CD4-positive, alpha-beta T cell treated with Interleukin-6 for 4 hours (primary cell): ENCODE results near the gene COPE.
"Not testable (repeated sequence)": the region's sequence is repeated elsewhere in the genome, so short reads cannot be mapped to it uniquely, and the experiment has no call there.

ENCODE experiments used
- DNase-seq: peaks from one replicate; pipeline ENCODE4 v3.0.0-alpha.2; 2020; ENCODE audit warnings: mixed read lengths

The COPE gene

DNA sequence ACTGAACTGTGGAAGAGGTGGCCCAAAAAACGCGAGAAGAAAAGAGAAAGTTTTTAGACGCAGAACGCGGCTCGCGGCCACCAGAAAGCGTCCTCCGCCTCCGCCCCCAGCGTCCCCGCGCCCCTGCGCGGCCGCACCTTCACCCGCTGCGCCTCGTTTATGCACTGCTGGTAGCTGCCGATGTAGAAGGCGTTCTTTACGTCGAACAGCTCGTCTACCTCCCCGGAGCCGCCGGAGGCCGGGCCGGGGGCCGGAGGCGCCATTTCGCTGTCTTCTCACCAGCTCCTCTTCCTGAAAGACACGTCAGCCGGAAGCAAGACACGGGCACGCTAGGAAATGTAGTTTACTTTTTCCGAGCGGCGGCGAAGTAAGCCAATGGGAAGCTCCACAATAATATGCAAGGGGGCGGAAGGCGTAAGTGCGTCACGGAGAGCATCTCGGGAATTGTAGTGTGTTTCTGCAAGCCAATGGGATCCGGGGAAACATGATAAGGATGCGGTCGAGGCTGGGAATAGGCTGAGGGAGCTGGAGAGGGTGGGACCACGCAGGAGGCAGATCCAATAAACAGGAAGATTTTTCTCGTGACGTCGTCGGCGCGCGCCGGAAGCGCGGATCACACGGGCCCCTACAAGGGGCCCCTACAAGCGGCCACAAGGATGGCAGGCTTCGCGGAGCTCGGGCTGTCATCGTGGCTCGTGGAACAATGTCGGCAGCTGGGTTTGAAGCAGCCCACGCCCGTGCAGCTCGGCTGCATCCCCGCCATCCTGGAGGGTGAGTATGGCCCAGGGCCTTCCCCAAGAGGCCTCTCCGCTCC lies at the start of gene COPE, which contains the start of gene DDX49:
Gene COPE (minus strand): TSS at position 302 of the 814 bp plus-strand sequence. CDS start 39 bp downstream, at position 263.
Gene DDX49 (plus strand): TSS at position 630 of the 814 bp plus-strand sequence. CDS start 27 bp downstream, at position 657.
- peak; percentile 98 for DNase-seq

DNA sequence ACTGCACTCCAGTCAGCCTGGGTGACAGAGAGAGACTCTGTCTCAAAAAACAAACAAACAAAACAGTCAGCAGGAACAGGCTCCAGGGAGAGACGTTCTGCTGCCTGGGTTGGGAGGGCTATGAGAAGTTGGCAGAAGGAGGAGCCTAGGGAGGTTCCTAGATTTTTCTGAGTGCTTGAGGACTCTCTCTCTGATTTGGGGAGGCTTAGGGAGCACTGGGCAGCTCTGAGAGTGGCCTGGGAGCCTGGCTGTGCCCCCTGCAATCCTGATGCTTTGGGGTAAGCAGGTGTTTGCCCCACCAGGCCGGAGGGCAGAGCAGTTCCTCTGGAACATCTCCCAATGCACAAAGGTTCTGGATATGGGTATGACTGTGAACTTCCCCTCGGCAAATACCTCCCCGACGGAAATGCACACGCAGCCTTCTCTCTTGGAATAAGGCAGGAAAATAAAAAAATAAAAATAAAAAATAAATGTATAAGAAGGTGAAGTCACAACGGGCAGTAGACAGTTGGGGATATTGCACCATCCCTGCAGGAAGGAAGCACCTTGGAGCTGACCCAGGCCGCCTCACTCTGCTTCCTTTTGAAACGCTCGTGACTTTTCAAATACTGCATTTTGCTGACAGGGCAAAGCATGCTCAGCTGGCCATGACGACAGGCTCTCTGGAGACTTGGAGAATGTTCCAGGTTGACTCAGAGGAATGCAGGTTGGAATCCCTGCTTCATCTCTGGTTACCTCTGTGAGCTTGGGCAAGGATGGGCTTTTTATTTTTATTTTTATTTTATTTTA lies 48.4 kb upstream of the COPE start:
- DNase-seq = no peak

DNA sequence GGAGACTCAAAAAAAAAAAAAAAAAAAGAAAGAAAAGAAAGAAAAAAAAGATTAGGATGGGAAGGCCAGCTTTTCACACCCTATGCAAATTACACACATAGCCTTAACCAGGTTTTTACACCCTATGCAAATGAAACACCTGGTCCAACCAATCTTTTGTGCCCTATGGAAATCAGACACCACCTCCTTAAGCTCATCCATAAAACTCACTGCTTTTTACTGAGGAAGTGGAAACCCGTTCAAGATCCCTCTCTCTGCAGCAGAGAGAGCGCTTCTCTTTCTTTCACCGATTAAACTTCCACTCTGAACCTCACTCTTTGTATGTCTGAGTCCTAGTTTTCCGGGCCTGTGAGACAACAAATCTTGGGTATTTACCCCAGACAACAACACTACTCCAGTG lies 47.1 kb upstream of the COPE start:
- no peak for DNase-seq

DNA sequence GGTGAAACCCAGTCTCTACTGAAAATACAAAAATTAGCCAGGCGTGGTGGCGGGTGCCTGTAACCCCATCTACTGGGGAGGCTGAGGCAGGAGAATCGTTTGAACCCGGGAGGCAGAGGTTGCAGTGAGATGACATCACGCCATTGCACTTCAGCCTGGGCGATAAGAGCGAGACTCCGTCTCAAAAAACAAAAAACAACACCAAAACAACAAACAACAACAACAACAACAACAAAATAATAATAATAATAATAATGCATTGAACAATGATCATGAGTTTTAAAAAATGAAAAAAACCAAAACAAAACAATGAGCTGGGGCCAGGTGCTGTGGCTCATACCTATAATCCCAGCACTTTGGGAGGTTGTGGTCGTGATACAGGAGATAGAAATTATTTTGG lies 44.9 kb upstream of the COPE start:
- no peak for DNase-seq

DNA sequence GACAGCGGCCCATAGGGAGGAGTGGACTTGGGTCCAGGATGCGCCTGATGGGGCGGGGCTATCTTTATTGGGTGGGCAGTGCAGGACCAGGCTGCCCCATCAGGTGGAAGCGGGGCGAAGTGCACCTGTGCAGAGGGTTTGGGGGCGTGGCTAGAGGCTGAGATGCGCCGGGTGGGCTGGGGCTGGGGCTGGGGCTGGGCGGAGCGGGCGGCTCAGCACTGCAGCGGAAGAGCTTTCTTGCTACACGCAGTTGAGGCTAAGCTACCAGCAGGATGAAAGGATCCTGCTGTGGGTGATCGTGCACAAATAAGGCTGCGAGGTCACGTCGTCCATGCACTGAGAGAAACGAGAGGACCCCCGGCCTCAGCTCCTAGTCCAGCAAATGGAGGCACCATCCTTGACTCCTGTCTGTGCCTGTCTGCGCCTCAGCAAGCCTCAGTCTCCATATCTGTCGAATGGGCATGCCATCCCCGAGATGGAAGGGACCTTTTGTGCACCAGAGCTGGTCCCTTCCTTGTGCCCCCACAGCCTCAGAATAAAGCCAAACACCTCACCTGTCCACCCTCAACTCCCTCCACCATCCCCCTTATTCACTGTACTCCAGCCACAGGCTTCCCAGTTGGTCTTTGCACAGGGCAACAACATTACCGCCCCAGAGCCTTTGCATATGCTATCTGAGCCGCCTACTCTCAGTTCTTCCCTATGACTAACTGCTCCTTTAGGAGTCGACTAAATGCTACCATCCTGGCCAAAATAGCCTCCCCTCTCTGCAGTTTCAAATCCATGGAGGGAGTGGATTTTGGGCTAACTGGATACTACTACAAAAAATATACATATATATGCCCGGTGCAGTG lies 42.8 kb upstream of the COPE start:
- DNase-seq = peak; percentile 33

DNA sequence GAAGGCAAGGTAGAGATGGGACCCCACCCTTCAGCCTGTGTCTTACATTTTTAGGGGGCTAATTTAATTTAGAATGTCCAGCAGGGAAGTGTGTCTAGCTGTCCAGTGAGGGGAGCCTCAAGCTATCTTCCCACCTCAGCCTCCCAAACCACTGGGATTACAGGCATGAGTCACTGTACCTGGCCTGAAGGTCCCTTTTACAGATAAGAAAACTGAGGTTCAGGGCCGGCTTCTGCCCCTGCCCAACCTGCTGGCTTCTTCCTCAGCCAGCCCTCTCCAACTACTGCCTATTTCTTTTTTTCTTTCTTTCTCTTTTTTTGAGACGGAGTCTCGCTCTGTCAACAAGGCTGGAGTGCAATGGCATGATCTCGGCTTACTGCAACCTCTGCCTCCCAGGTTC lies 41.2 kb upstream of the COPE start:
- no peak for DNase-seq

DNA sequence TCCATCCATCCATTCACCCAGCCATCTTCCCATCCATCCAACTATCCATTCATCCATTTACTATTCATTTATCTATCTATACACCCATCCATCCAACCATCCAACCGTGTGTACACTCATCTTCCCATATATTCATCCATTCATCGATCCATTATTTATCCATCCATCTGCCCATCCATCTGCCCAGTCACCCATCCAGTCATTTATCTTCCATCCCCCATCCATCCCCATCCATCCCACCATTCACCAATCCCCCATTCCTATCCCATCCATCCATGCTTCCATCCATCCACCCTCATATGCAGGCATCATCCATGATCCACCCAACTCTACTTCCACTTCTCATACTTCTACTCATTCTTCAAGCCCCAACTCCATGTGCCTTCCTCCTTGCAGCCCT lies 35.9 kb upstream of the COPE start:
- DNase-seq = no peak

DNA sequence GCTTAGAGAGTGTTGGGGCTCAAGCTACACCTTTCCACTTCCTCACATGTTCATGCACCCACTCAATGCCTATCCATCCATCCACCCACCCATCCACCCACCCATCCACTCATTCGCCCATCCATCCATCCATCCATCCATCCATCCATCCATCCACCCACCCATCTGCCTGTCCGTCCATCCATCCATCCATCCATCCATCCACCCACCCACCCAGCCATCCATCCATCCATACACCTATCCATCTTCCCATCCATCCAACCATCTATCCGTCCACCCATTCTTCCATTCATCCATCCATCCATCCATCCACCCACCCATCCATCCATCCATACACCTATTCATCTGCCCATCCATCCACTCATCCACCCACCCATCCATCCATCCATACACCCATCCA lies 34.9 kb upstream of the COPE start:
- no peak for DNase-seq

DNA sequence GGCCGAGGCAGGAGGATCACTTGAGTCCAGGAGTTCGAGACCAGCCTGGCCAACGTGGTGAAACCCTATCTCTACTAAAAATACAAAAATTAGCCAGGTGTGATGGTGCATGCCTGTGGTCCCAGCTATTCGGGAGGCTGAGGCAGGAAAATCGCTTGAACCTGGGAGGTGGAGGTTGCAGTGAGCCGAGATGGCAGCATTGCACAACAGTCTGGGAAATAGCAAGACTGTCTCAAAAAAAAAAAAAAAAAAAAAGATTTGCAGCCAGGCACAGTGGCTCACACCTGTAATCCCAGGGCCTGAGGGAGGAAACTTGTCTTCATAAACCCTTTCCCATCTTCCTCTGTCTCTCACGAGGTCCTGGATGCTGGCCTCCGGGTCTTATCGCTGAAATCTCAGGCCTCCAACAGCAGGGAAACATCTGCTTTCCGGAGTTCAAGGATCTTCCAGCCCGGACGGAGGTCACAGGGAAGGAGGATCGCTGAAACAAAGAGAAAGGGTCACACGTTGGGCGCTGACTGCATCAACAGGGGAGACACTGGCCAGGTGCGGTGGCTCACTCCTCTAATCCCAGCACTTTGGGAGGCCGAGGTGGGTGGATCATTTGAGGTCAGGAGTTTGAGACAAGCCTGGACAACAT lies 33.3 kb upstream of the COPE start:
- DNase-seq = not testable (repeated sequence)

DNA sequence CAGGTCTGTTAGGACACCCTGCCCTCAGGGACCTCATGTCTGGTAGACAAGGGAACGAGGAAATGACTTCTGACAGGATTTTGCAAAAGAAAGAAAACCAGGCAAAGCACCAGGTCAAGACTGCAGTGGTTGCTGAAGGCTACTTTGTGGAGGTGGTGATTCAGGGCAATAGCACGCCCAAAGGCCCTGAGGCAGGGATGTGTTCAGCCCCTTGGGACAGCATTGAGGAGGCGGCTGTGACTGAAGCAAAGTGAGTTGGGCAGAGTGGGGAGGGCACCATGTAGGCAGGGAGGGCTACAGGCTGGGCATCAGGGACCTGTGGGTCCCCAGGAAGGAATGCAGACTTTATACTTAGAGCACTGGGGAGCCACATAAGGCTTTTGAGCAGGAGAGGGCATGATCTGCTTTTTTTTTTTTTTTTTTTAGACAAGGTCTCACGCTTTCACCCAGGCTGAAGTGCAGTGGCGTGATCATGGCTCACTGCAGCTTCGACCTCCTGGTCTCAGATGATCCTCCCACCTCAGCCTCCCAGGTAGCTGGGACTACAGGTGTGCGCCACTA lies 32.6 kb upstream of the COPE start:
- no peak for DNase-seq

DNA sequence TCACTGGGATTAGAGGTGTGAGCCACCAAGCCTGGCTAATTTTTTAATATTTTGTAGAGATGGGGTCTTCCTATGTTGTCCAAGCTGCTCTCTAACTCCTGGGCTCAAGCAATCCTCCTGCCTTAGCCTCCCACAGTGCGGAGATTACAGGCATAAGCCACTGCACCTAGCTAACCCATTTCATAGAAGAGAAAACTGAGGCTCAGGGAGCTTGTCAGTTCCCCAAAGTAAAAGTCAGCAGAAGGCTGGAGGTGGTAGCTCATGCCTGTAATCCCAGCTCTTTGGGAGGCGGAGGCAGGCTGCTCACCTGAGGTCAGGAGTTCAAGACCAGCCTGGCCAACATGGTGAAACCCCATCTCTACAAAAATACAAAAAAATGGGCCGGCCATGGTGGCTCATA lies 30.7 kb upstream of the COPE start:
- DNase-seq = no peak

DNA sequence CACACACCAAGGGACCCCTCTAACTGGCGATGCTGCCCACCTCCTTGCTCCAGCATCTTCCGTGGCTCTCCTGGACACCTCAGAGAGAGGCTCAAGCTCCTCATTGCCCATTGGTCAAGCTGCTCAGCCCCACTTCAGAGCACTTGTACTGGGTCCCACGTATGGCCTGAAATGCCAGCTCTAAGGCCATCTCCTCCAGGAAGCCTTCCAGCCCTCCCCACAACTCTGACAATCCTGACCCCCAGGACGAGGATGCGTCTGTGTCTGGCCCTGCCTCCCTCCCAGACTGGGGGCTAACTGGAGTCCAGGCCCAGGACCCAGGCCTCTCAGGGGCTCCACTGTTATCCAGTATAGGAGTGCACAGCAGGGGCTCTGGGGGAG lies 29.8 kb upstream of the COPE start:
- no peak for DNase-seq

DNA sequence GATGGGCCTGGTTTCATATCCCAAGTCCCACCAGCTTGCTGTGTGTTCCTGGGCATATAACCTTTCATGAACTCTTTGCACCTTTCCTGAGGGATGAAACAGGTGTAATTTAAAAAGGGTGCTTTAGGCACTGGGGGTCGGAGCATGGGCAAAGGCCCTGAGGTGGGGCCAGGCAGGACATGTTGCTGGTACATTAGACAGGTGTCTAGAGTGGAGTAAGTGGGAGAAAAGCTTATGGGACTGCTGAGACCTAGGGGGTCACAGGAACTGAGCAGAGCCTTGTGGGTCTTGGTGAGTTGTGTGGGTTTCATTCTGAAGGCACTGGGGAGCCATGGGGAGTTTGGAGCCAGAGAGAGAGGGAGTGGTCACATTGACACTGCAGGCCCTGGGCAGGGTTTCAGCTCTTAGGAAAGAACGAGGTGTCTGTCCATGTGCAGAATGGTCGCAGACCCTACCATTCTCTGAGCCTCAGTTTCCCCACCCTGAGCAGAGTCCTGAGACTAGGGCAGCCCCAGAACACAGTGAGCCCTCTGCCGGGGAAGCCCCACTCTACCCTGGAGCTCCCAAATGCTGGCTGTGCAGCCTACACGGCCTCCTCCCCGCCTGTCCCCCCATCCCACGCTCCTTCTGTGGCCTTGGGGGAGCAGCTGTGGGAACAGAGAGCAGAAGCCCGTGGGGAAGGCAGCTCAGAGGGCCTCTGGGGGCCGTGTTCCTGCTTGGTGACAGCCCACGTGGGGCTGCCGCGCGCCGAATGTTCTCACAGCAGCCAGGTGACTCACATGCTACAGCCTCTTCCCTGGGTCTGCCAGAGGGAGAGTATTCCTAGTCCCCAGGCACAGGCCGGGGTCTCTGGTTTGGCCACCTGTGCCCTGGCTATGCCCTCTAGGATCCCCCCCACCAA lies 29.1 kb upstream of the COPE start:
- no peak for DNase-seq

DNA sequence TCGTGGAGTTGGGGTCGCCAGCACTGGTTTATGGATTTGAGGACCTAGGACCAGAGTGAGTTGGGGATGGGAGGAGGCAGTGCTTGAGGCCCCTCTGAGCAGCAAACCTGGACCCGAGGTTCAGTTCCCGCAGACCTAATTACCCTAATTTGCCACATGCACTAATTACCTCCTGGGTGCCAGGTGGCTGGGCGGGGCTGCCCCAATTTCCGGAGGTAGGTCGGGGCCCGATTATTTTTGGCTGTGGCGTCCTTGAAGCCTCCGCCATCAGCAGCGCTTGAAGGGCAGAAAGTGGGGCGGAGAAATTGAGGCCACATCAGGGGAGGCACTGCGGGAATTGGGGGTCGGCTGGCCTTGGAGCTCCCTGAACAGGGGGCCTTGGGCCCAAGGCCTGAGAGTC lies 27.7 kb upstream of the COPE start:
- DNase-seq = no peak

DNA sequence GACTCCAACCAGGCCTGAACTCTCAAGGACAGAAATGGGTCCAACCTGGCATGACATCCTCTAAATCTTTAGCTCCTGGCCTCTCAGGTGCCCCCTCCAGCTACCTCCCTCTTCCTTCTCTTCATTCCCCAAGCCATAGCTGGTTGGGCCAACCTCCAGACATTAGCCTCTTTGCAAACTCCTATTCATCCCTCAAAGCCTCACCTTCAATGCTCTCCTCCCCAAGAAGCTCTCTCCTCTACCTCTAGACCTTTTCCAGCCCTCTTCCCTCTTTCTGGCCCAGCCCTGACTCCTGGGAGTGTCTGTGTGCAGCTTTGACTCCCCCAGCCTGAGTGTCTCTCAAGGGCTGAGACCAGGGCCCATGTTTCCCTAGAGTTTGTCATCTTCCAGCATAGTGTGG lies 27.1 kb upstream of the COPE start:
- no peak for DNase-seq

DNA sequence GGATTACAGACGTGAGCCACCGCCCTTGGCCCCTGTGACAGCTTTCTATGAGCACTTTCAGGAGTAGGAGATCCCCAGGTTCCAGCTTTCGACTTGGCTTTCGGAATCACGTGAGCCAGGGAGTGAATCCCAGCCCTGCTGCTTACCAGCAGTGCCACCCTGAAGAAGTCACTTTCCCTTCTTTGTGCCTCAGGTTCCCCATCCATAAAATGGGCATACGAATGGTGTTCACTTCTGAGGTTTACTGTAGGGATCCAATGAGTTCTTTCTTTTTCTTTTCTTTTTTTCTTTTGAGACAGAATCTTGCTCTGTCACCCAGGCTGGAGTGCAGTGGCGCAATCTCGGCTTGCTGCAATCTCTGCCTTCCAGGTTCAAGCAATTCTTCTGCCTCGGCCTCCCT lies 26.1 kb upstream of the COPE start:
- DNase-seq = no peak

DNA sequence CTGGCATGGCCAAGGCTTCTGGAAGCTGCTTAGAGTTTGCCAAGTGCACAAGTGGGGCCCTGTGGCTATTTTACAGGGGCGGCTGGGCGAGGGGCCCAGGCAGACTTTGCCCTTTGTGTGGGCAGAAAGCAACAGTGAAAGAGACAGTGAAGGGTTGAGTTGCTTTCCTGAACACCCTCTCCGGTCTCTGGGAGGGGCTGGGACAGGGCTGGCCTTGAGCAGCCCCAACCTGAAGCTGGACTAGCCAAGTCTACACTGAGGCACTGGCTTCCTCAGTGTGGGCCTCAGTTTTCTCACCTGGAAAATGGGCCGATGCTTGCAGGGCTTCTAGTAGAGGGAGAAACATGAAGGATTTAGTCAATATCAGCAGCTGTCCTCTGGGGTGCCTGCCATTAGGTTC lies 24.3 kb upstream of the COPE start:
- no peak for DNase-seq

DNA sequence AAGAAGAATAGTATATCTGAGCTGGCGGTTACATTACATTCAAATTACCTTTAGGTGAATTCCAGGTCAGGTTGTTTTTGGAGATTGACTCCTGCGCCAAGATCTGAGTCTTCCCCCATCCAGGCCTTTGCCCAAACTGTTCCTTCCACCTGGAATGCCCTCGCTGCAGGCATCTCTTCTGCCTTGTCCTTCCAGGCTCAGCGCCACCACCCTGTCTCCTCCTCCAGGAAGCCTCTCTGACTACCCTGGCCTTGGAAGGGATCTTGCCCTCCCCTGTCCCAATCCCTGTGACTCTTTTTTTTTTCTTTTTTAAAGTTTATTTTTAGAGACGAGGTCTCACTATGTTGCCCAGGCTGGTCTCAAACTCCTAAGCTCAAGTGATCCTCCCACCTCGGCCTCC lies 23.5 kb upstream of the COPE start:
- DNase-seq = no peak

DNA sequence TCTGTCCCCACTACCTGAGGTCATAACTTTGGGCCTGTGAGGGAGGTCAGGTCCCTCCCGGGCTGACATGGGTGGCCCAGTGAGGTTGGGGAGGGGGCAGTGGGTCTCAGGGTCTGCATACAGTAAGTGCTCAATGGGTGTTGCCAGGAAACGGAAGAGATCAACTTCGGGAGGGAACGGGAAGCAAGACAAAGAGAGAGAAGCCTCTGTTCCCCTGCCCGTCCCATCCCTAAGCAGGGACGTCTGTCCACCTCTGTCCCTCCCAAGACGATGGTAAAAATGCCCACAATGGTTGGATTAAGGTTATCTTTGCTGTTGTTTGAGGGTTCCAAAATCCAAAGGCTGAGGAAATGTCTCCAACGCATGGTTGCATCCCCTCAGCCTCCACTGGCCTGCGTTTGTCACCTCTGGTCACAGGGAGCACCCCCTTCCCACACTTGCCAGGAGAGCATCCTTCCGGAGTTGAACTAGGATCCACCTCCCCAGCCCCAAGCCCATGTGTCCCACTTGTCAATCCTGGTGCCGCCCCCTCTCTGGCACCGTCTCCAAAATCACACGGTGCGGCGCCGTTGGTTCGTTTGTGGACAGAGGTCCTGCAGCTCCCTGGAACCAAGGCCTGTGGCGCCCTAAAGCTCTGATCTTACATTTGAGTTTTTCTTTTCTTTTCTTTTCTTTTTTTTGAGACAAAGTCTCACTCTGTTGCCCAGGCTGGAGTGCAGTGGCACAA lies 22.6 kb upstream of the COPE start:
- no peak for DNase-seq

DNA sequence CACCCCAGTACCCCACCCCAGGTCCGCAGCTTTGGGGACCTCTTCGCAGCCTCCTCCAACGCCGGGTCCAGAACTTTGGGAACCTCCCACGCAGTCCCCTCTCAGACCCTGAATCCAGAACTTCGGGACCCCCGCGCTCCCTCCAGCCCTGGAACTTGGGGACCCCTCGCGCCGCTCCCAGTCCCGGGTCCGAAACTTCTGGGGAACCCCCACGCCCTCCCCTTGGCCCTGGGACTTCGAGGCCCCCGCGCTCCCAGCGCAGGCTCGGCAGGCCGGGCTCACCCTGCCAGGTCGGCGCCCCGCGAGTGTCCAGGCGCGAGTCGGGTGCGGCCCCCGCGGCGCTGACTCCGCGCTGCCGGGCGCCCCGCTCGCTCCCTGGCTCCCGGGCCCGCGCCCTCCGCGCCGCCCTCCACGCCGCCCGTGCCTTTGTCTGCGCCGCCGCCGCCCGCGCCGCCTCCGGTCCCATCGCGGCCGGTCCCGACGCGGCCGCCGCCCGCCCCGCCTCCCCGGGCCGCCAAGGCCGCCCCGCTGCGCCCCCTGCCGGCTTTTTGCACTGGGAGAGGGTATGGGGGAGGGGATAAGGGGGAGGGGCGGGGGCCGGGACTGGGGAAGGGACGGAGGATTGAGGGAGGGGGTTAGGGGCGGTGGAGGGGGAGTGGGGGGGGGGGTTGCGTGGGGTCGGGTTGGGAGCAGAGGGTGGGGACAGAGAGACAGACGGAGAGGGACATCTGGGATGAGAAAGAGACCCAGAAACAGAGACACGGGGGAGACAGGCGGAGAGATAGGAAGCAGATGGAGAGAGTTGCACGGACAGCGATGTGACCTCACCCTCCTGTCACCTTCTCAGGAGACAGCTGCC lies 21.8 kb upstream of the COPE start, which contains the start of gene HOMER3:
Gene HOMER3 (minus strand): TSS at position 449 of the 859 bp plus-strand sequence. CDS start 2,235 bp downstream, outside the sequence.
- peak; percentile 86 for DNase-seq
